Activated CD8-positive, alpha-beta T cell treated with anti-CD3 and anti-CD28 coated beads, Interleukin-2, amount 10 ng/mL, durations not matched to agents 7 days and 5 days (primary cell): ENCODE data around the gene SRGAP2B. TPM values are rescaled to one million over a fixed set of nuclear protein-coding genes. Genes with fewer than 3 reads are reported as not detected.
A peak's percentile ranks its signal among the peaks of the same experiment; 100 is the strongest.
"Not testable (repeated sequence)": the region's sequence is repeated elsewhere in the genome, so short reads cannot be mapped to it uniquely, and the experiment has no call there.

Experiments
- ATAC-seq: fragments of 150-1000 bp; cut with Tn5 transposase; one replicate; pipeline ENCODE4 v1.10.0; 2021; ENCODE audit warnings: moderate library complexity
- CTCF ChIA-PET: fragments of 350-600 bp; sonication (Branson Sonifier 250); formaldehyde crosslinking; loops from one replicate; lab custom pipeline; 2021; ENCODE audit warnings: antibody characterized with exemption; lab: Charles Lee
- POLR2A ChIA-PET: fragments of 350-600 bp; sonication (Branson Sonifier 250); formaldehyde crosslinking; loops from one replicate; lab custom pipeline; 2021; ENCODE audit warnings: antibody characterized with exemption; lab: Charles Lee
- DNase-seq: peaks from one replicate; pipeline ENCODE4 v3.0.0-alpha.2; 2020
- H3K27ac Mint-ChIP-seq: one replicate; pipeline ENCODE4 v1.8.0; 2021; ENCODE audit warnings: mild to moderate bottlenecking, mixed read lengths
- H3K27me3 Mint-ChIP-seq: one replicate; pipeline ENCODE4 v1.8.0; 2021; ENCODE audit warnings: low read depth, mixed read lengths
- H3K36me3 Mint-ChIP-seq: one replicate; pipeline ENCODE4 v1.8.0; 2021; ENCODE audit warnings: low read depth, mixed read lengths
- H3K4me1 Mint-ChIP-seq: one replicate; pipeline ENCODE4 v1.8.0; 2021; ENCODE audit warnings: low read depth, mixed read lengths
- H3K4me3 Mint-ChIP-seq: one replicate; pipeline ENCODE4 v1.8.0; 2021; ENCODE audit warnings: mild to moderate bottlenecking, mixed read lengths
- H3K9me3 Mint-ChIP-seq: one replicate; pipeline ENCODE4 v1.8.0; 2022; ENCODE audit warnings: mixed read lengths; ENCODE audit not compliant: insufficient read depth
- total RNA-seq, 2 experiments: library from RNA; stranded (reverse); gene quantifications; one replicate each; pipeline ENCODE4 v1.2.3, GENCODE V29; 2021

Gene SRGAP2B
- total RNA-seq, 2 experiments from 2014 or later, result 35.3 to 35.6 TPM

DNA sequence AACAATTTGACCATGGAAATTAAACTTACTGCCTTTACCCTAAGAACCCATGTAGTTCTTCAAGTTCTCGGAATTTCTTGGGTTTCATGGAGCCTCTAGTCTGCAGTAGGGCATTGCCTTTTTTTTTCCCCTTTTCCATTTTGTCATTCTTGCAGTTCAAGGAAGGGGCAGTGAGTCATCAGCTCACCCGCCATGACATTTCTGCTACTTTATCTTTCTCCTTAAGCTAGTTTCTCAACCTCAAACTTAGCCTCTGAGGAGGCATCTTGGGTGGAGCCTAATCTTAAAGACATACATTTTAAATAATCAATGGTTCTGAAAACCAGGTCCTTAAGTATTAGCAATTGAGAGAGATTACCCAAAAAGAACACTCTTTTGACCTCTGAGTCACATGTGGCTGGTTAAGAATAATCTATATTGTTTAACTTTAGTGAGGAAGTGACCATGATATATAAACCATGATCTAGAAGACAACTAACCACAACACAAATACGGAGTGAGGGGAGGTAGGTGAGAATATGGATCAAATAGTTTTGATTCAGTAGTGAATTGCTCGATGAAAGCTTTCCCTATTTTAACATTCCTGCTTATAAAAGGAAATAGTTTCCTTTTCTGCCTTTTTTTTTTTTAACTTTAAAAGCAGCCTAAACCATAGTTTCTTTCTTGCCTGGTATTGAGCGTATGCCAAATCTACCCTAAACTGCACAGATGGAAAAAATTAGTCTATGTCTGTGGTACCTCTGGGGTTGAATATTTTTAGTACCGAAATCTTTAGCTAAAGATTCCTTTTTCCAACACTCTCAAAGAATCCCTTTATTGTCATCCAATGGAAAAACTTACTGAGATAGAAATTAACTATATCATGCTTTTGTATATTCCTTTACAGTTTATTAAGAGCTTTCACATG, 20.7 kb upstream of the SRGAP2B start:
- H3K27me3 Mint-ChIP-seq, H3K27ac Mint-ChIP-seq, H3K4me3 Mint-ChIP-seq, H3K9me3 Mint-ChIP-seq, H3K36me3 Mint-ChIP-seq, ATAC-seq, DNase-seq, H3K4me1 Mint-ChIP-seq, CTCF ChIA-PET, POLR2A ChIA-PET: not testable (repeated sequence)

- H3K27ac Mint-ChIP-seq, H3K36me3 Mint-ChIP-seq, POLR2A ChIA-PET, ATAC-seq, CTCF ChIA-PET, H3K4me1 Mint-ChIP-seq, DNase-seq, H3K9me3 Mint-ChIP-seq, H3K27me3 Mint-ChIP-seq, H3K4me3 Mint-ChIP-seq: not testable (repeated sequence)
Measured at GRCh38 chr1:145114560-145115057, 19.5 kb upstream of the SRGAP2B start.

DNA sequence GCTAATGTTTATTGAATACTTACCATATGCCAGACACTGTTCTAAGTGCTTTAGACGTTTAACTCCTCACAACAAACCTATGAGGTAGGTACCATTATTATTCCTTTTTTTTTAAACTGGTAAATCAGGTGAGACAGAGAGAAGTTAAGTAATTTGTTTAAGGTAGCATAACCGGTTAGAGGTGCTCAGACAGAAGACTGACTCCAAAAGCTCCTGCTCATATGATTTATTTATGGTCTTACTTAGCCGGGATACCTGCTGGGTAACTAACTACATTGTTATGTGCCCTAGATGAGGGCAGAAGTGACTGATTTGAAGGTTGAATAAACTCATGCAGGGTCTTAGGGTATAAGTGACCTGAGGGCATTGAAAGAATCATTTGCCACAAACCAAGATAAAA, 17.6 kb upstream of the SRGAP2B start:
- DNase-seq, H3K36me3 Mint-ChIP-seq, H3K27me3 Mint-ChIP-seq, H3K27ac Mint-ChIP-seq, POLR2A ChIA-PET, H3K9me3 Mint-ChIP-seq, H3K4me3 Mint-ChIP-seq, ATAC-seq, H3K4me1 Mint-ChIP-seq, CTCF ChIA-PET: not testable (repeated sequence)

DNA sequence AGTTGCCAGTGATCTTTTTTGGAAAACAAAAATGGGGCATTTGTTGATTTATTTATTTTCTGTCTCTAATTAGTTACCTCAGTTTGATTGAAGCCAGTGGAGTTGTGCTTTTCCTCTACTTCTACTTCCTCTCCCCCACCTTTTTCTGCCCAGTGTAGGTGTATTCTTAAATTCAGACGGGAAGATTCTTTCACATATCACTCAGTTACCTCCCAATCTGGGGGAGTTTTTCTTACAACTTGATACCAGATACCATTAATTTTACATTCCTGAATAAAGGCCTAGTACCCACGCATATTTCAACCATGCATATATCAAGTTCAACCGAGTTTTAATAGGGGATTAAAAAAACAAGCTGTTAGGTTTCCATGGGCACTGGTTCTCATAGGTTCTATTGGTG, 16.5 kb upstream of the SRGAP2B start:
- ATAC-seq, POLR2A ChIA-PET, H3K36me3 Mint-ChIP-seq, CTCF ChIA-PET, H3K27ac Mint-ChIP-seq, H3K9me3 Mint-ChIP-seq, H3K27me3 Mint-ChIP-seq, H3K4me1 Mint-ChIP-seq, H3K4me3 Mint-ChIP-seq, DNase-seq: not testable (repeated sequence)

DNA sequence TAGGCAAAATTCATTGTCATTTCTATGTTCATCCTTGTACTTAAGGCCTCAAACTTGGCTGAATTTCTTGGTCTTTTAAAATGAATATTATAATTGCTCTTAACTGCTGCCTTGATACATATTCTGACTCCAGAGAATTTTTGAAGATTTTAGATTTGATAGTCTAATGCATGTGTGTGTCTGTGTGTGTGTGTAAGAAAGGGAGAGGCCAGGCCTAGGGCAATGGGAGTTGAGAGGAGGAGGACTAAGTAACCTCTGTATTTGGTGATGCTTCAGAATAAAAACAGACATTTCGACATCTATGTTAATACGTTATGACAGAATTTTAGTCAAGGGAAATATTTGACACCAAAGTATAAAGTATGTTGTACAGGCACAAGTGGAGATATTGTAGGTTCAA, 8.2 kb upstream of the SRGAP2B start:
- H3K4me3 Mint-ChIP-seq, H3K27ac Mint-ChIP-seq, H3K36me3 Mint-ChIP-seq, POLR2A ChIA-PET, DNase-seq, H3K9me3 Mint-ChIP-seq, CTCF ChIA-PET, H3K27me3 Mint-ChIP-seq, ATAC-seq, H3K4me1 Mint-ChIP-seq: not testable (repeated sequence)

DNA sequence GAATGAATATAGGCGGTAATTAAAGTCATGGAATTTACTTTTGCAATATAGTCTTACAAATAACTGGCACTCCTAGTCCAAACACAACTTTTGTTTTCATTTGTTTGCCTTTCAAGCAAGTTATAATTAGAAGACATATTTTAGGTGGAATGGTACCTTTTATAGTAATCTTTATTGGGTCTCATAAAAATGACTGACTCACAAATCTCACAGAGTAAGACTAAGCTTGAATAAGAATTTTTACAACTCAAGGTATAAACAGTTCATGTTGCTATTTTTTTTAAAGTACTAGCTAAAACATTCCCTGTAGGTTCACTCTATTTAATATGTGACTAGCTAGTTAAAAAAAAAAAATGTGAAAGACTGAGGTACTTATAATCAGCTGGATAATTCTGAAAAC, 6.6 kb upstream of the SRGAP2B start:
- H3K27ac Mint-ChIP-seq, ATAC-seq, DNase-seq, H3K27me3 Mint-ChIP-seq, H3K36me3 Mint-ChIP-seq, H3K4me3 Mint-ChIP-seq, H3K4me1 Mint-ChIP-seq, CTCF ChIA-PET, H3K9me3 Mint-ChIP-seq, POLR2A ChIA-PET: not testable (repeated sequence)

- H3K27ac Mint-ChIP-seq, H3K36me3 Mint-ChIP-seq, H3K4me1 Mint-ChIP-seq, POLR2A ChIA-PET, H3K9me3 Mint-ChIP-seq, CTCF ChIA-PET, H3K27me3 Mint-ChIP-seq: not testable (repeated sequence)
- peak; percentile 17 for ATAC-seq
- peak overlapping the region; percentile 53 for H3K4me3 Mint-ChIP-seq
- DNase-seq, result peak; percentile 22
Measured at GRCh38 chr1:145094655-145095211, 395 bp downstream of the SRGAP2B start.

DNA sequence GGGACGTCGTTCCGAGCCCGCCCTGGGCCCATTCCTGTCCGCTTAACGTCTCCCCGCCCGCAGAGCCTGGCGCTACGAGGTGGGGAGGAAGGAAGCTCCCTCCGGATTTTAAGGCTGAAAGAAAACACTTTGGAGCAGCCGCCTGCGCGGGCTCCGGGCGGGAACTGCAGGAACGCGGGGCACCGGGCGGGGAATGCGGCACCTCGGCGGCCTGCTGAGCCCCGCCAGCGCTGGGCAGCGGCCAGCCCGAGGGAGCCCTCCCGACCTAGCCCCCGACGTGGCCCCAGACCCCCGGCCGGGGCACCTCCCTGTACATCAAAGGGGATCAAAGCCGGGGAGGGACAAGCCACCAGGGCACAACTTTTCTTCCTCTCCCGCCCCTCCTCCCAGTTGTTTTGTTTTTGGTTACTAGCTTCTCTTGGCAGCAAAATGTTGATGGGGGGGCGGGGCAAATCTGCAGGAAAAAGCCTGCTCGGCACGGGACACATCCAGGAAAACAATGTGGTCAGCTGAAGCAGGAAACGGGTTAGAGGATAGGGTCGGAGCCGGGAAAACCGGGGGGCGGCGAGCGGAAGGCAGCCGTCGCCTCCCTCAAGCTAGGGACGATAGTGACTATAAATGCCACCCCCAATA, 1.5 kb downstream of the SRGAP2B start:
- H3K36me3 Mint-ChIP-seq, POLR2A ChIA-PET, ATAC-seq, H3K27me3 Mint-ChIP-seq, CTCF ChIA-PET, H3K9me3 Mint-ChIP-seq, H3K4me1 Mint-ChIP-seq: not testable (repeated sequence)
- DNase-seq, result peak; percentile 33
- peak overlapping the region; percentile 79 for H3K27ac Mint-ChIP-seq
- H3K4me3 Mint-ChIP-seq, result peak overlapping the region; percentile 93

GRCh38 chr1:145082483-145083255, 12.5 kb downstream of the SRGAP2B start:
- DNase-seq, H3K27me3 Mint-ChIP-seq, H3K36me3 Mint-ChIP-seq, H3K4me3 Mint-ChIP-seq, POLR2A ChIA-PET, H3K4me1 Mint-ChIP-seq, ATAC-seq, CTCF ChIA-PET, H3K27ac Mint-ChIP-seq, H3K9me3 Mint-ChIP-seq: not testable (repeated sequence)

- H3K9me3 Mint-ChIP-seq, H3K4me1 Mint-ChIP-seq, ATAC-seq, POLR2A ChIA-PET, H3K27ac Mint-ChIP-seq, H3K27me3 Mint-ChIP-seq, H3K4me3 Mint-ChIP-seq, CTCF ChIA-PET, DNase-seq, H3K36me3 Mint-ChIP-seq: not testable (repeated sequence)
Measured at GRCh38 chr1:145080193-145080592, 14.9 kb downstream of the SRGAP2B start.

DNA sequence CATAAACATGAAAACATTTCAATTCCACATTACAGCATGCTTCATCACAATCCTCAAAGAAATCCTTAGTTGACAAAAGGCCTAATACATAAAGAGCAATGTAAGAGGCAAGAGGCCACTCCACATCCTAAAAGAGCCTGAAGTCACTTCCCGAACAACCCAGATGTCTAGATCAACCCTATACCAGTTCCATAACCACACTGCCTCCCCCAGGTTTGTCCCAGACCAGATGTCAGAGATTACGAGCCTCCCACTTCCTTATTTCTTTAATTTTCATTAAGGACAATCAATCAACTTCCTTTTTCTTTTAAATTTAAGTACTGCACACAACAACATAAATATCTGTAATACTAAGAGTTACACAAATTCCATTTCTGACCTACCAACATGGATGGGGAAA, 15.4 kb downstream of the SRGAP2B start:
- POLR2A ChIA-PET, DNase-seq, H3K4me1 Mint-ChIP-seq, H3K36me3 Mint-ChIP-seq, H3K27me3 Mint-ChIP-seq, H3K4me3 Mint-ChIP-seq, H3K27ac Mint-ChIP-seq, CTCF ChIA-PET, ATAC-seq, H3K9me3 Mint-ChIP-seq: not testable (repeated sequence)
